ENCODE measurements around the gene ALDH1L1. TPM values are rescaled to one million over a fixed set of nuclear protein-coding genes. Genes with fewer than 3 reads are reported as not detected.

ALDH1L1 gene
- total RNA-seq, 1 donor from 2014 or later: 0.06 TPM

DNA sequence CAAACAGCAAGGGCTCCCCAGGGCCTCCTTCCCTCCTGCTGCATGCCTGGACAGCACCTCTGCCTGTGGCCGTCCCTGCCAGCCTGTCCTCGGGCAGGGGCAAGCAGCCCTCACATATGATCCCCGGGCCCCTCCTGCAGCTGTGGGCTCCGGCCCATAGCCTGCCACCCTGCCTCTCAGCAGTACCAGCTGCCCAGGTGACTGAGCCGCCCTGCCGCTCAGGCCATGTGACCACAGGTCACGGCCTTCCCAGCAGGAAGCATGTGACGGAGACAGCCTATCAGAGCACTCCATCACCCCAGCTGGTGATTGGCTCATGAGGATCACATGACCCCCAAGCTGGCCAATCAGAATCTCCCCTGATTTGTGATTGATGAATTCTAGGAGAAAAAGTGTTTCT lies 23.9 kb downstream of the ALDH1L1 start:
- TF ChIP-seq, protein P1, sequence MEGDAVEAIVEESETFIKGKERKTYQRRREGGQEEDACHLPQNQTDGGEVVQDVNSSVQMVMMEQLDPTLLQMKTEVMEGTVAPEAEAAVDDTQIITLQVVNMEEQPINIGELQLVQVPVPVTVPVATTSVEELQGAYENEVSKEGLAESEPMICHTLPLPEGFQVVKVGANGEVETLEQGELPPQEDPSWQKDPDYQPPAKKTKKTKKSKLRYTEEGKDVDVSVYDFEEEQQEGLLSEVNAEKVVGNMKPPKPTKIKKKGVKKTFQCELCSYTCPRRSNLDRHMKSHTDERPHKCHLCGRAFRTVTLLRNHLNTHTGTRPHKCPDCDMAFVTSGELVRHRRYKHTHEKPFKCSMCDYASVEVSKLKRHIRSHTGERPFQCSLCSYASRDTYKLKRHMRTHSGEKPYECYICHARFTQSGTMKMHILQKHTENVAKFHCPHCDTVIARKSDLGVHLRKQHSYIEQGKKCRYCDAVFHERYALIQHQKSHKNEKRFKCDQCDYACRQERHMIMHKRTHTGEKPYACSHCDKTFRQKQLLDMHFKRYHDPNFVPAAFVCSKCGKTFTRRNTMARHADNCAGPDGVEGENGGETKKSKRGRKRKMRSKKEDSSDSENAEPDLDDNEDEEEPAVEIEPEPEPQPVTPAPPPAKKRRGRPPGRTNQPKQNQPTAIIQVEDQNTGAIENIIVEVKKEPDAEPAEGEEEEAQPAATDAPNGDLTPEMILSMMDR (conservative IDR thresholded peaks at IDR 0.05; ENCODE audit: low read depth, low read length): no peak
- no peak for DNase-seq (ENCODE audit: low read depth)

DNA sequence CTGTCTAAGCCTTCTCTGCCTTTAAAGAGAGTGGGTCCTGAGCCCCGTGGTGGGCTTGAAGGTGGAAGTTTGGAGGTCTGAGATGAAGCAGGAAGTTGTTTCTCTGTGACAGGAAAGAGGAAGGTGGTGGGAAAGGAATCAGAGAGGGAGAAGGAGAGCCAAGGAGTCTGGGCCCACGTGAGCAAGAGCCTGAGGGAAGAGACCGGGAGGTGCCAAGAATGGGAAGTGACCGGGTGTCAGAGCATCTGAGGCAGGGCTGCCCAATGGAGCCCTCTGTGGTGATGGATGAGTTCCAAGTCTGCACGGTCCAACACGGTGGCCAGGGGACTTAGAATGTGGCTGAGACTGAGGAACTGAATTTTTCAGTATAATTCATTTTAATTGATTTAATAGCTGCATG lies 24.6 kb downstream of the ALDH1L1 start:
- no peak overlapping the region for H3K4me3 ChIP-seq (ENCODE audit: low read depth, low read length)
- TF ChIP-seq, protein P1 (conservative IDR thresholded peaks at IDR 0.05; ENCODE audit: low read depth, low read length): no peak

More for the DNA sequence above, 23.9 kb downstream of the ALDH1L1 start:
- H3K4me3 ChIP-seq (ENCODE audit: low read depth, low read length): no peak overlapping the region

DNA sequence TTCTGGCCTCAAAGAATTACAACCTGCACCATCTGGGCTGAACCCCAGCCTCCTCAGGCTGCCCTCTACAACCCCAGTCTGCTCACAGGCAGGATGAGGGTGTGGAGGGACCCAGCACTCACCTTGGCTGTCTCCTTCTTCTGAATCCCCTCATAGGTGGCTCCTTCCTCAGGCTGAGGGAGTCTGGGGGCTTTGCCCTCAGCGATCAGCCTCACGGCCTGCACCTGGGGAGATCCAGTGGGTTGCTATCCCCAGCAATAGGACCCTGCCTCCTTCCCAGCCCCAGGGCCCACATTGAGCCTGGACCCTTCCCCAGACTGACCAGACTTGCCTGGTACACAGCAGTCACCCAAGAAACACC lies 25.1 kb downstream of the ALDH1L1 start:
- TF ChIP-seq, protein P1 (conservative IDR thresholded peaks at IDR 0.05; ENCODE audit: low read depth, low read length): no peak
- no peak for DNase-seq (ENCODE audit: low read depth)
- no peak overlapping the region for H3K4me3 ChIP-seq (ENCODE audit: low read depth, low read length)

More for the DNA sequence above, 24.6 kb downstream of the ALDH1L1 start:
- no peak for DNase-seq (ENCODE audit: low read depth)

DNA sequence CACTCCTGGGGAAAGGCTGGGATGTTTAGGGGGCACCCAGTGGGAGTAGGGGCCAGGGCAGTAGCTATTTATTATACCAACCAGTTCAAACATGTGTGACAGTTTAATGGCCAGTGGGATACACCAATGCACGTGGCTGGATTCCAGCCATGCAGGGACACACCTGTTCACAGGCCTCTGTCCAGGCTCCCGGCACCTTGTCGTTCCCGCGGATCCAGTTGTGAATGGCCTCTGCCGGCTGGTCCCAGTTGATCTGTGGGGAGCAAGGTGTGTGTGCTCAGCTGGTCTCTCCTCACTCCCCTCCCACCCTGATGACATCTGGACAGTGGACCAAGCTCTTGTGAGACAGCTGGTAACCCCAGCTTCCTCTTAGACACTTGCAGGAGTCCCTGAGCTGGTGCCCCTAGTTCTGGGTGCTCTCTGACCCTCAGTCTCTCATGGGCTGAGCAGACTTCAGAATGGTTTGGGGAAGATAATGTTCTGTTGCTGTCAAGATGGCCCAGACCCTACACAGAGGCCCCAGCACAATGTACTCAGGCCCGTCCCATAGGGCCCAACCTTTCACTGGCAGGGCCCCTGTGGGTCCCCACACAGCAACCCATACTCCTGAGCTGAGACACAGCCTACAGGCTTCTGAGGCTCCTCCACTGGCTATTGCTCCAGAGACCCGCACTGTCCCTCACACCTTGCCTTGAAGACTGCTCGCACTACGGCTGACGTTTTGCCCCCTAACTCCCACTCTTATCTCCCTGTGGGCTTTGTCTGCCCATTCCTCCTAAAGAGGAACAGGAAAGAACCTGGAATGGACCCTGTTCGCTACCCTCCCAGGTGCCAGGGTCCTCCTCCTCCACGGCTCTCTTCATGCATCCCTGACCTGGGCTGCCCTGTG lies 25.8 kb downstream of the ALDH1L1 start:
- H3K4me3 ChIP-seq (ENCODE audit: low read depth, low read length): no peak overlapping the region
- no peak for DNase-seq (ENCODE audit: low read depth)
- TF ChIP-seq, protein P1 (conservative IDR thresholded peaks at IDR 0.05; ENCODE audit: low read depth, low read length): no peak

DNA sequence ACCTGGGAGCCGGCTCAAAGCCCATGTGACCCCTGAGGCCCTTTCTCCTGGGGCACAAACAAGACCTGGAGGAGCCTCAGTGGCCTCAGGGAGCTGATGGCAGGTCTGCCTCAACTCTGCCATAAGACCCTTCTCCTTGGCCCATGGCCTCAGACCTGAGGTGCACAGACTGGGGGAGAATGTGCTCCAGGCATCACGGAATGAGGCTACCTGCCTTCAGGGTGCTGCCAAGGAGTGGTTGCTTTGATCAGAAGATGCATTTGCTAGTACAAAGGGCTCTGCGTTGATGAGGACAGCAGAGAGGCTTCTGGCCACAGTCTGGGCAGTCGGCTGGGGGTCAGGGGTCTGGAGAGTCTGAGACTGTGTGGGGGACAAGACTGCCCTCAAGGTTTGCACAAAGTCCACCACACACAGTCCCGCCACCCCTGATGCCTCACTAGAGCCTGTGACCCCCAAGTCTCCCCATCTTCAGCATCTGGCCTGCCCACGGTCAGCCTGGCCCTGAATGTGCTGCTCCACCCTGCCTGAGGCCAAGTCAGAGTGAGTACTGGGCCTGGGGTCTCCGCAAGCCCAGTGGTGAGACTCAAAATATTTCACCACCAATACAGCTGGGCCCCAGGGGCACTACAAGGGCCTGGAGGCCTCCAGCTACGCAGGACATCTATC lies 26.6 kb downstream of the ALDH1L1 start:
- TF ChIP-seq, protein P1 (conservative IDR thresholded peaks at IDR 0.05; ENCODE audit: low read depth, low read length): no peak

DNA sequence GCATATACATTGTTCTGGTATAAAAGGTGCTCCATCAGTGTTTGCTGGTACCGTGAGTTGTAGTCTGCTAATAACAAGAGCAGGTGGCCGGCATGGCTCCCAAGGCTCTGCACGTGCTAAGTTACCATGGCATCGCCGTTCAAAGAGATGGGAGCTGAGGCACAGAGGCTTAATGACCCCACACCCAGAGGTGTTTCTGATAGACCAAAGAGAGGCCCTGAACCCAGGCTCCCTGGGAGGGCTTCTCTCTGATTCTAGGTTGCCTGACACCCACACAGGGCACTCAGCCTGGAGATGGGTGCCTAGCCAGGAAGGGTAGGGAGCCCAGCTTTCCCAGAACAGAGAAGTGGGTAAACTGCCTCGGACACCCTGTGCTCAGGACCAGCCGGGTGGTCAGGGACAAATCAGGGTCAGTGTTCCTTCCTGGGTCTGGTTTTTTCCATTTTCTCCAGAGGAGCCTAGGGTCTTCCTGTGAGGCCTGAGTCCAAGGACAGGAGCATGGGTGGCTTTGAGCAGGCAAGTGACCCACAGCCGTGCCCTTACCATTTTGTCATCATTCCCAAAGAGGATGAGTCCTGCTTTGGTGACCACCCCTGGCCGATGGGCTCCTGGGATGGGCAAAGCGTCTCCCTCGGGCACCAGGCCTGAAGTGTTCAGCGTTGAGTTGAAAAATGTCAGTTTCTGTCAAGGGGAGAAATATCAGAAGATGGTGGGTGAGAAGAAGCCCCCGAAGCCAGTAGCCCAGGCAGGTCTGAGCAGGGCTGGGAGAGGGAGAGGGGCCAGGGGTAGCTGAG lies 27.3 kb downstream of the ALDH1L1 start:
- TF ChIP-seq, protein P1 (conservative IDR thresholded peaks at IDR 0.05; ENCODE audit: low read depth, low read length): no peak
- no peak for DNase-seq (ENCODE audit: low read depth)
- H3K4me3 ChIP-seq (ENCODE audit: low read depth, low read length): no peak overlapping the region

More for the DNA sequence above, 26.6 kb downstream of the ALDH1L1 start:
- H3K4me3 ChIP-seq (ENCODE audit: low read depth, low read length): no peak overlapping the region
- DNase-seq (ENCODE audit: low read depth): no peak
